SK-N-SH treated with all-trans-retinoic acid at 6 μM for 48 hours (cell line): ENCODE results near the gene SGPL1.

ENCODE experiments used
- ATAC-seq: fragments of 200-7000 bp; cut with Tn5 transposase; 3 replicates; pipeline ENCODE4 v1.9.1; 2020; ENCODE audit warnings: mild to moderate bottlenecking, moderate library complexity
- ARNTL ChIP-seq: fragments of 450-650 bp; formaldehyde crosslinking; IDR thresholded peaks from 2 replicates; pipeline ENCODE4 v1.5.0; 2020; ENCODE audit warnings: low read depth, mild to moderate bottlenecking, moderate library complexity, borderline replicate concordance
- BACH2 ChIP-seq: fragments of 250-450 bp; sonication (Bioruptor Pico); IDR thresholded peaks from 2 replicates; pipeline ENCODE4 v1.9.0; 2021; ENCODE audit warnings: mild to moderate bottlenecking, borderline replicate concordance
- CSDC2 ChIP-seq: fragments of 250-450 bp; sonication (Bioruptor Pico); IDR thresholded peaks from 2 replicates; pipeline ENCODE4 v1.5.0; 2020; ENCODE audit warnings: mild to moderate bottlenecking, moderate library complexity
- CSRNP3 ChIP-seq: fragments of 250-450 bp; sonication (Bioruptor Pico); IDR thresholded peaks from 2 replicates; pipeline ENCODE4 v1.5.1; 2021; ENCODE audit warnings: mild to moderate bottlenecking, moderate library complexity
- ESRRG ChIP-seq: fragments of 250-450 bp; sonication (Bioruptor Pico); IDR thresholded peaks from 2 replicates; pipeline ENCODE4 v1.6.1; 2021; ENCODE audit warnings: mild to moderate bottlenecking
- GLIS3 ChIP-seq: fragments of 250-450 bp; sonication (Bioruptor Pico); IDR thresholded peaks from 2 replicates; pipeline ENCODE4 v1.5.0; 2020; ENCODE audit warnings: mild to moderate bottlenecking, moderate library complexity
- ISL1 ChIP-seq: fragments of 250-450 bp; sonication (Bioruptor Pico); IDR thresholded peaks from 2 replicates; pipeline ENCODE4 v2.1.2; 2022; ENCODE audit warnings: mild to moderate bottlenecking, moderate library complexity
- OSR1 ChIP-seq: fragments of 250-450 bp; sonication (Bioruptor Pico); IDR thresholded peaks from 2 replicates; pipeline ENCODE4 v1.8.0; 2022; ENCODE audit warnings: moderate library complexity, mild to moderate bottlenecking, inconsistent platforms
- PATZ1 ChIP-seq: fragments of 250-450 bp; sonication (Bioruptor Pico); IDR thresholded peaks from 2 replicates; pipeline ENCODE4 v1.8.0; 2020; ENCODE audit warnings: mild to moderate bottlenecking, moderate library complexity, borderline replicate concordance
- POU6F1 ChIP-seq: fragments of 250-450 bp; sonication (Bioruptor Pico); IDR thresholded peaks from 2 replicates; pipeline ENCODE4 v1.8.0; 2021; ENCODE audit warnings: low read depth, mild to moderate bottlenecking, moderate library complexity, borderline replicate concordance
- PPARA ChIP-seq: fragments of 250-450 bp; sonication (Bioruptor Pico); IDR thresholded peaks from 2 replicates; pipeline ENCODE4 v1.5.0; 2020; ENCODE audit warnings: mild to moderate bottlenecking, borderline replicate concordance
- RARB ChIP-seq: fragments of 250-450 bp; sonication (Bioruptor Pico); IDR thresholded peaks from 2 replicates; pipeline ENCODE4 v1.8.0; 2021; ENCODE audit warnings: mild to moderate bottlenecking, moderate library complexity
- TCF4 ChIP-seq: fragments of 250-450 bp; sonication (Bioruptor Pico); IDR thresholded peaks from 2 replicates; pipeline ENCODE4 v1.8.0; 2021; ENCODE audit warnings: mild to moderate bottlenecking, moderate library complexity, borderline replicate concordance
- TOX ChIP-seq: fragments of 250-450 bp; sonication (Bioruptor Pico); IDR thresholded peaks from 2 replicates; pipeline ENCODE4 v1.8.0; 2021; ENCODE audit warnings: mild to moderate bottlenecking, moderate library complexity, borderline replicate concordance
- TSHZ2 ChIP-seq: fragments of 250-450 bp; sonication (Bioruptor Pico); IDR thresholded peaks from 2 replicates; pipeline ENCODE4 v1.5.0; 2020; ENCODE audit warnings: mild to moderate bottlenecking, moderate library complexity
- ZFP3 ChIP-seq: fragments of 250-450 bp; sonication (Bioruptor Pico); IDR thresholded peaks from 2 replicates; pipeline ENCODE4 v1.5.0; 2020; ENCODE audit warnings: mild to moderate bottlenecking, moderate library complexity
- ZFP30 ChIP-seq: fragments of 450-650 bp; formaldehyde crosslinking; IDR thresholded peaks from 2 replicates; pipeline ENCODE4 v1.5.0; 2022; ENCODE audit warnings: mild to moderate bottlenecking, moderate library complexity
- ZNF565 ChIP-seq: fragments of 450-650 bp; formaldehyde crosslinking; conservative IDR thresholded peaks from 2 replicates; pipeline ENCODE4 v1.5.0; 2020; ENCODE audit warnings: low read depth, mild to moderate bottlenecking, moderate library complexity
- ZNF70 ChIP-seq: fragments of 450-650 bp; formaldehyde crosslinking; IDR thresholded peaks from 2 replicates; pipeline ENCODE4 v1.5.0; 2020; ENCODE audit warnings: mild to moderate bottlenecking, moderate library complexity
- ZNF8 ChIP-seq: fragments of 450-650 bp; formaldehyde crosslinking; IDR thresholded peaks from 2 replicates; pipeline ENCODE4 v1.5.0; 2020; ENCODE audit warnings: mild to moderate bottlenecking, moderate library complexity
- TF ChIP-seq, protein P1 (sequence below): fragments of 250-450 bp; sonication (Bioruptor Pico); IDR thresholded peaks from 2 replicates; pipeline ENCODE4 v1.5.1; 2020; ENCODE audit warnings: low read depth, mild to moderate bottlenecking, moderate library complexity

SGPL1 gene

DNA sequence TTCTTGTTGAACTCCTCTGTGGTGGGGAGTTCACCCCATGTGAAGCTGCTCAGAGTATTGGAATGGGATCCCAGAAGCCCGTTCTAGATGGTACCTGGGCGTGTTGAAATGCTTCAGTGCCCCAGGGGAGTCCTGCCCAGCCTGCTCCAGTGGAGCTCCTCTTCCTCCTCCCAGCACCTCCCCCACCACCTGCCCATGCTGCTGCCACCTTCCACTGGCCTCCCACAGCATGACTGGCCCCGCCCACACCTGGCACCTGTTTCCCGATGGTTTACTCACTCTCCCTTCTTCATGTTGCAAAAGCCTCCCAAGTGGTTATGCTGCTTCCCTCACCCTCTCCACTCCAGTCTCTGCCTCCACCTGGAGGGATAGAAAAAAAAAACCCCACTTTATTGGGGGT lies 104.8 kb downstream of the SGPL1 start (continued):
- no peak for TF ChIP-seq BACH2

DNA sequence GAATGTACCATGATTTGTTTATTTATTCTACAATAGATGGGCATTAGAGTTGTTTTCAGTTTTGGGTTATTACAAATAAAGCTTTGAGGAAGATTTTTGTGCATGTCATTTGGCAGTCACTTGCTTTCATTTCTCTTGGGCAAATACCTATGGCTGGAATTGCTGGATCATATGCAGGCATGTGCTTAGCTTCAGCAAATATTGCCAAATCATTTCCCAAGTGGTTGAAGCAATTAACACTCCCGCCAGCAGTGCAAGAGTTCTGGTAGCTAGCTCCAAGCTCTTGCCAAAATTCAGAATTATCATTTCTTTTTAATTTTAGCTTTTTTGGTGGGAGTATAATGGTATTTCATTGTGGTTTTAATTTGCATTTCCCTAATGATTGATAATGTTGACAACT lies 105.5 kb downstream of the SGPL1 start:
- TF ChIP-seq TSHZ2 (no peak), ISL1 (CRISPR knock-in tag) (no peak), ARNTL (CRISPR knock-in tag) (no peak), ZNF70 (CRISPR knock-in tag) (no peak), CSRNP3 (no peak), TOX (CRISPR knock-in tag) (no peak), PATZ1 (CRISPR knock-in tag) (no peak), OSR1 (no peak), PPARA (CRISPR knock-in tag) (no peak), TCF4 (CRISPR knock-in tag) (no peak), ZNF565 (CRISPR knock-in tag) (no peak), ZFP30 (CRISPR knock-in tag) (no peak), CSDC2 (CRISPR knock-in tag) (no peak), ZFP3 (CRISPR knock-in tag) (no peak), BACH2 (no peak), ZNF8 (CRISPR knock-in tag) (no peak)
- TF ChIP-seq, protein P1, sequence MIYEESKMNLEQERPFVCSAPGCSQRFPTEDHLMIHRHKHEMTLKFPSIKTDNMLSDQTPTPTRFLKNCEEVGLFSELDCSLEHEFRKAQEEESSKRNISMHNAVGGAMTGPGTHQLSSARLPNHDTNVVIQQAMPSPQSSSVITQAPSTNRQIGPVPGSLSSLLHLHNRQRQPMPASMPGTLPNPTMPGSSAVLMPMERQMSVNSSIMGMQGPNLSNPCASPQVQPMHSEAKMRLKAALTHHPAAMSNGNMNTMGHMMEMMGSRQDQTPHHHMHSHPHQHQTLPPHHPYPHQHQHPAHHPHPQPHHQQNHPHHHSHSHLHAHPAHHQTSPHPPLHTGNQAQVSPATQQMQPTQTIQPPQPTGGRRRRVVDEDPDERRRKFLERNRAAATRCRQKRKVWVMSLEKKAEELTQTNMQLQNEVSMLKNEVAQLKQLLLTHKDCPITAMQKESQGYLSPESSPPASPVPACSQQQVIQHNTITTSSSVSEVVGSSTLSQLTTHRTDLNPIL, result no peak
- ATAC-seq, result no peak

DNA sequence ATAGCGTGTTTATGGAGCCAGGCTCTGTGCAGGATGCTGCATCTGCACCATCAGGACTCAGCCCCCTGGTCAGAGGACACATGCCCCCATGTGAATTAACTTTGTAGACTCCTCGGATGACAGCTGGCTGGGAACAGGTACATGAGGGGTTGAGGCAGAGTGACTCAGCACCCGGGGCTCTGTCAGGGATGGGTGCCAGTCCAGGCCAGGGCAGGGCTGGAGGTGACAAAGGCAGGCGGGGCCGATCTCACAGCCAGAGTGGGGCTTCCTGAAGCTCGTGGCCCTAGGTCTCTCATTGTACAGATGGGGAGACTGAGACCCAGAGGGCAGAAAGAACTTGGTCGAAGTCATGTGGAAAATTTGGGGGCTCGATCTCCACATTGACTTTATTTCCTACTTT lies 107.9 kb downstream of the SGPL1 start:
- no peak for ATAC-seq
- TF ChIP-seq RARB (no peak), OSR1 (no peak), ESRRG (CRISPR knock-in tag) (no peak), TOX (CRISPR knock-in tag) (no peak), CSDC2 (CRISPR knock-in tag) (no peak), GLIS3 (no peak)
- TF ChIP-seq, protein P1, result no peak

DNA sequence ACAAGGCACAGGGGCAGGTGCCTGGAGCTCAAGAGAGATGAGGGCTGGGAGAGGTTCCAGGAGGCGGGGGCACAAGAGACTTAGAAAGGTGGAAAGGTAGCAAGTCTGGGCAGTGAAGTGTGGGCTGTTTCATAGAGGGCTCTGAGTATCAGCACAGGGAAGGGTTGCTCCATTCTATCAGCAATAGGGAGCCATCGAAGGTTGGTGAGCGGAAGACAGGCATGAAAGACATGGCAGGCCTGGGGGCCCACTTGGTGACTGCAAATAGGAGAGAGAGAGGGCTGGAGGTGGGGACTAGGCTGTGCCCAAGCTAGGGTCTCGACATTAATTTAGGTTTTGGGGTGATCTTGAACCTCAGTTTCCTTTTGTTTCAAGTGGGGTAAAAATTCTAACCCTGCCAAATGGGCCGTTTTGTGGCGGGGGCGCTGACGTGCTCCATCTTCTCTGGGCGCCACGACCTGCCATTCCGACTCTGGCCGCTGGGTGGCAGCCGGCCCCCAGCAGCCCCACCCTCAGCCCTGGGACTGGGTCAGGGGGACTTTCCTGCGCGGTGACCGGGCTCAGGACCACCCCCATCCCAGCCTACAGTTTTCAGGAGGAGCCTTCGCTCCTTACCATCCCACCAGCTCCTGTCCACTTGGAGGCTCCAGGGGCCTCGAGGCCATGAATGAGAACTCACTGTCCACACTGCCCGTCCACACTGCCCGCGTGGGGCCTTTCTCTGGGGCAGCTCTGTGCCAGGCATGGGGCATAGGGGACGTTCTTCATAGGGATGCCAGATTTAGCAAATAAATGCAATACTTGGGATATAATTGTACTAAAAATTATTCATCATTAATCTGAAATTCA lies 109.9 kb downstream of the SGPL1 start:
- ATAC-seq, result peak; percentile 89
- TF ChIP-seq TOX (CRISPR knock-in tag), result no peak
- TF ChIP-seq PATZ1 (CRISPR knock-in tag), result no peak
- no peak for TF ChIP-seq ZNF8 (CRISPR knock-in tag)
- TF ChIP-seq GLIS3, result no peak
- no peak for TF ChIP-seq ESRRG (CRISPR knock-in tag)
- TF ChIP-seq, protein P1, result no peak
- TF ChIP-seq ZNF70 (CRISPR knock-in tag), result no peak
- TF ChIP-seq BACH2, result no peak
- no peak for TF ChIP-seq ISL1 (CRISPR knock-in tag)
- TF ChIP-seq TCF4 (CRISPR knock-in tag), result no peak
- TF ChIP-seq OSR1, result no peak
- TF ChIP-seq POU6F1 (CRISPR knock-in tag), result no peak
- TF ChIP-seq RARB, result no peak
